ENCODE results near the gene PTTG2.

GRCh38 chr4:37914539-37914938, 45.7 kb upstream of the PTTG2 start:
- TF ChIP-seq POLR2A (IDR thresholded peaks at IDR 0.05; ENCODE audit: low read depth, low read length) (no peak), TAF1 (IDR thresholded peaks at IDR 0.05; ENCODE audit: borderline replicate concordance, low read depth, low read length) (no peak), POLR2AphosphoS5 (IDR thresholded peaks at IDR 0.05; ENCODE audit: low read depth, low read length) (no peak)

Measured in GM12892 (cell line).